Pancreas (tissue), 10 donors: ENCODE data around the gene STK4. TPM values are rescaled to one million over a fixed set of nuclear protein-coding genes. Genes with fewer than 3 reads are reported as not detected.

Experiments used
- ATAC-seq, 4 donors: fragments of 200-7000 bp; cut with Tn5 transposase; one replicate each; pipeline versions ENCODE4 v1.8.0 to v1.9.1; 2020; ENCODE audit warnings: mild to moderate bottlenecking in 4 of 4, moderate library complexity in 4 of 4
- DNase-seq, 6 donors: peaks; one replicate each; pipeline ENCODE4 v3.0.0-alpha.2; 2020
- FAIRE-seq: peaks from 2 replicates; lab custom pipeline; 2012; peaks lifted over from hg19 to GRCh38; lab: Jason Lieb, UNC
- H3K27ac ChIP-seq, 4 donors: fragments of 200-600 bp; sonication (generic); 1 replicate in 3 of 4; 2 replicates in 1 of 4; pipeline versions ENCODE4 v1.5.0 to v1.8.0; 2020
- H3K27me3 ChIP-seq, 4 donors: fragments of 200-600 bp; one replicate each; pipeline ENCODE4 v1.8.0; 2021
- H3K36me3 ChIP-seq, 3 donors: fragments of 200-600 bp; sonication (generic) in 1 of 3; one replicate each; pipeline versions ENCODE4 v1.5.0 to v1.8.0; 2020 to 2021
- H3K4me1 ChIP-seq, 3 donors: fragments of 200-600 bp; one replicate each; pipeline ENCODE4 v1.8.0; 2021
- H3K4me3 ChIP-seq, 4 donors: fragments of 200-600 bp; sonication (generic) in 2 of 4; one replicate each; pipeline versions ENCODE4 v1.5.0 to v1.8.0; 2020 to 2021
- H3K9me3 ChIP-seq, 4 donors: fragments of 200-600 bp; one replicate each; pipeline ENCODE4 v1.8.0; 2021
- CTCF ChIP-seq, 4 donors: fragments of 200-600 bp; sonication (generic) in 3 of 4; IDR thresholded peaks; one replicate each; pipeline versions ENCODE4 v1.5.0 to v1.8.0; 2021; ENCODE audit warnings: antibody characterized with exemption in 4 of 4
- WGBS, 2 donors: extraction: QIAGEN DNeasy Blood & Tissue Kit; methylation state at CpG; one replicate each; pipeline ENCODE4 v1.1.7; 2013; 5-methylcytosine and 5-hydroxymethylcytosine counted together
- intact Hi-C, 3 donors: fragments of 100-400 bp; cut with DNase I; formaldehyde crosslinking; loops; one replicate each; pipeline versions ENCODE4 v1.11.1 to v1.14.2; 2022
- polyA plus RNA-seq, 2 donors: library from polyadenylated mRNA; stranded (reverse); fragments of 200-250 nt; gene quantifications; one replicate each; pipeline ENCODE4 v1.2.3, GENCODE V29; 2013
- total RNA-seq, 6 donors: library from RNA; stranded (reverse); fragmentation: NEBNext Ultra II Directional in 4 of 6; extraction: Animal tissue kit (Norgen Biotek cat#: 25700) in 4 of 6; gene quantifications; one replicate each; pipeline versions ENCODE4 v1.2.1 to v1.2.4, GENCODE V29; 2021 to 2023
- donor health status: healthy with polysubstance abuse.
- donor health status: DM: no; HTN: no; CAD: no; lungs with moderate emphysema.
- donor health status: DM: no; HTN: no; CAD: no.
- donor health status: control.
- donor health status: control.
- donor health status: Bipolar disorder and iron deficiency.
- donor health status: DM: yes; HTN: yes; CAD: no.
- donor health status: DM: no; HTN: no; CAD: no.
- donor health status: DM: no; HTN: no; CAD: no.
- donor health status: DM: yes; HTN: yes; CAD: no.

STK4 gene
- total and polyA plus RNA-seq, 8 donors: 3.7 to 18.9 (median 8.8) TPM

- no peak for ATAC-seq
- H3K27me3 ChIP-seq: no peaks in the 10 kb centered on the region
- no peak overlapping the region for H3K27ac ChIP-seq
- H3K36me3 ChIP-seq: no peaks in the 10 kb centered on the region
- FAIRE-seq: no peak
- H3K4me1 ChIP-seq: no peaks in the 10 kb centered on the region
- 62 to 88% methylated on average over 1 of the region's 1 CpG for WGBS, 2 donors
- TF ChIP-seq CTCF (IDR thresholded peaks at IDR 0.05): no peak
- no peak for DNase-seq
- no peak overlapping the region for H3K4me3 ChIP-seq
- intact Hi-C loops: no loop called here
- no peaks in the 10 kb centered on the region for H3K9me3 ChIP-seq
Measured at GRCh38 chr20:45087814-45088213, 121.5 kb downstream of the STK4 start.

DNA sequence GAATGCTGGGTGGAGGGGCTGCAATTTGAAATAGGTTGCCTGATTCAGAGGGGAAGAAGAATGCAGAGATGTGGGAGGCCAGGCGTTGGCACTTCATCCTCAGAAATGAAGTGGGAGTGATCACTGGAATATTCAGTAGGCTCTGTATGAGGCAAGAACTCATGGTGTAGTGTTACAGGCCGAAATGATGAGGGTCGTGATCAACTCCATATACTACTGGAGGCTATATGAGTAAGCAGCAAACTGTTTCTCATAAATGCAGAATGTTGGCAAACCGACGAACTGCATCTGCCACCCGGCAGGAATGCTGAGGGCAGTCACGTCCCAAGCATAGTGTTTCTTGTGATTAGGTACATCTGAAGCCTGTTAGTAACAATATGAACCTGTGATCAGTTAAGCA lies 121.9 kb downstream of the STK4 start:
- TF ChIP-seq CTCF (IDR thresholded peaks at IDR 0.05): no peak
- Histone ChIP-seq H3K9me3 (no peaks in the 10 kb centered on the region), H3K36me3 (no peaks in the 10 kb centered on the region), H3K27me3 (no peaks in the 10 kb centered on the region), H3K27ac (no peak overlapping the region), H3K4me3 (no peak overlapping the region), H3K4me1 (no peaks in the 10 kb centered on the region)
- no peak for FAIRE-seq
- ATAC-seq: no peak
- DNase-seq: no peak
- 83 to 94% methylated on average over 7 of the region's 7 CpGs for WGBS, 2 donors
- intact Hi-C loops: no loop called here

- DNase-seq (no peak), FAIRE-seq (no peak), ATAC-seq (no peak)
- no peaks in the 10 kb centered on the region for H3K9me3 ChIP-seq
- H3K36me3 ChIP-seq: no peaks in the 10 kb centered on the region
- H3K27me3 ChIP-seq: no peaks in the 10 kb centered on the region
- TF ChIP-seq CTCF (IDR thresholded peaks at IDR 0.05): no peak
- no peaks in the 10 kb centered on the region for H3K4me1 ChIP-seq
- H3K27ac ChIP-seq: no peak overlapping the region
- H3K4me3 ChIP-seq: no peak overlapping the region
- intact Hi-C loops: loop anchor here in 1 of 3 donors (10.0 kb wide), 1 partner anchor 86 kb away; no protein-coding TSS in a partner anchor
- WGBS, 2 donors: 93 to 94% methylated on average over 3 of the region's 3 CpGs
Measured at GRCh38 chr20:45090481-45090880, 124.2 kb downstream of the STK4 start.

- H3K27ac ChIP-seq: no peak overlapping the region
- no peak for TF ChIP-seq CTCF (IDR thresholded peaks at IDR 0.05)
- intact Hi-C loops: loop anchor here in 1 of 3 donors (10.0 kb wide), 1 partner anchor 87 kb away; no protein-coding TSS in a partner anchor
- no peak for DNase-seq
- H3K9me3 ChIP-seq: no peaks in the 10 kb centered on the region
- no peaks in the 10 kb centered on the region for H3K4me1 ChIP-seq
- H3K4me3 ChIP-seq: no peak overlapping the region
- peaks cover 0 to 2% (median 0%) of the 10 kb centered on the region in 4 donors for H3K27me3 ChIP-seq
- FAIRE-seq: no peak
- 75% methylated on average over 3 of the region's 3 CpGs for WGBS, 2 donors
- no peaks in the 10 kb centered on the region for H3K36me3 ChIP-seq
- ATAC-seq: no peak
Measured at GRCh38 chr20:45091366-45091765, 125.1 kb downstream of the STK4 start.

- intact Hi-C loops: loop anchor here in 1 of 3 donors (10.0 kb wide), 1 partner anchor 88 kb away; no protein-coding TSS in a partner anchor
- Histone ChIP-seq H3K9me3 (no peaks in the 10 kb centered on the region), H3K27me3 (peaks cover 0 to 13% (median 6%) of the 10 kb centered on the region in 4 donors), H3K36me3 (no peaks in the 10 kb centered on the region), H3K4me3 (no peak overlapping the region), H3K4me1 (no peaks in the 10 kb centered on the region), H3K27ac (no peak overlapping the region)
- TF ChIP-seq CTCF (IDR thresholded peaks at IDR 0.05): no peak
- ATAC-seq (no peak), FAIRE-seq (no peak), DNase-seq (no peak)
- WGBS, 2 donors: 82 to 85% methylated on average over 7 of the region's 7 CpGs
Measured at GRCh38 chr20:45092898-45093297, 126.6 kb downstream of the STK4 start.
